ENCODE results near the gene DNAJB11. TPM values are rescaled to one million over a fixed set of nuclear protein-coding genes. Genes with fewer than 3 reads are reported as not detected.

Gene DNAJB11
- total RNA-seq, 1 experiment from 2014 or later, result 87.9 TPM

DNA sequence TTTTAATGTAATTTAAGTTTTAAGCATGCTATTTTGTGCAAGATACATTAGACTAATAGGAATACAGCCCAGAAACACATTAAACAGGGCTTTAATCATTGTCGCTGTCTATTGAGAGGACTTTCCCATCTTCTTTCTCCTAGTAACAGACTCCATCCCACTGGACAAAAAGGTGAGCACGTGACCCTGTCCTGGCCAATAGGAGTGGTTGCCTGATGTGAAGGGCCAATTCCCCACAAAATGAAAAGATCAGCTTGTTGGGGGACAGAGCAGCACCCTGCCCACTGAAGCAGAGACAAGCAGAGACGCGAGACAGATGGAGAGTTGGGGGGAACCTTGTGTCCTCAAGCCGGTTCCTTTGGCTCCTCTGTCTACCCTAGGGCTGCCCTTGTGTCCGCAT is 47.5 kb upstream of the DNAJB11 start:
- TF ChIP-seq TCF7L2 (IDR thresholded peaks at IDR 0.05; ENCODE audit: low read depth, low read length), result no peak
- no peak for TF ChIP-seq POLR2AphosphoS5 (IDR thresholded peaks at IDR 0.05; ENCODE audit: low read depth, low read length)
- TF ChIP-seq, protein P1, sequence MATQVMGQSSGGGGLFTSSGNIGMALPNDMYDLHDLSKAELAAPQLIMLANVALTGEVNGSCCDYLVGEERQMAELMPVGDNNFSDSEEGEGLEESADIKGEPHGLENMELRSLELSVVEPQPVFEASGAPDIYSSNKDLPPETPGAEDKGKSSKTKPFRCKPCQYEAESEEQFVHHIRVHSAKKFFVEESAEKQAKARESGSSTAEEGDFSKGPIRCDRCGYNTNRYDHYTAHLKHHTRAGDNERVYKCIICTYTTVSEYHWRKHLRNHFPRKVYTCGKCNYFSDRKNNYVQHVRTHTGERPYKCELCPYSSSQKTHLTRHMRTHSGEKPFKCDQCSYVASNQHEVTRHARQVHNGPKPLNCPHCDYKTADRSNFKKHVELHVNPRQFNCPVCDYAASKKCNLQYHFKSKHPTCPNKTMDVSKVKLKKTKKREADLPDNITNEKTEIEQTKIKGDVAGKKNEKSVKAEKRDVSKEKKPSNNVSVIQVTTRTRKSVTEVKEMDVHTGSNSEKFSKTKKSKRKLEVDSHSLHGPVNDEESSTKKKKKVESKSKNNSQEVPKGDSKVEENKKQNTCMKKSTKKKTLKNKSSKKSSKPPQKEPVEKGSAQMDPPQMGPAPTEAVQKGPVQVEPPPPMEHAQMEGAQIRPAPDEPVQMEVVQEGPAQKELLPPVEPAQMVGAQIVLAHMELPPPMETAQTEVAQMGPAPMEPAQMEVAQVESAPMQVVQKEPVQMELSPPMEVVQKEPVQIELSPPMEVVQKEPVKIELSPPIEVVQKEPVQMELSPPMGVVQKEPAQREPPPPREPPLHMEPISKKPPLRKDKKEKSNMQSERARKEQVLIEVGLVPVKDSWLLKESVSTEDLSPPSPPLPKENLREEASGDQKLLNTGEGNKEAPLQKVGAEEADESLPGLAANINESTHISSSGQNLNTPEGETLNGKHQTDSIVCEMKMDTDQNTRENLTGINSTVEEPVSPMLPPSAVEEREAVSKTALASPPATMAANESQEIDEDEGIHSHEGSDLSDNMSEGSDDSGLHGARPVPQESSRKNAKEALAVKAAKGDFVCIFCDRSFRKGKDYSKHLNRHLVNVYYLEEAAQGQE (IDR thresholded peaks at IDR 0.05; ENCODE audit: insufficient read depth in 1 of 2, low read depth in 2 of 2, low read length in 1 of 2), result no peak
- no peak for TF ChIP-seq SIN3A (IDR thresholded peaks at IDR 0.05; ENCODE audit: borderline replicate concordance, insufficient read depth, low read depth, low read length)
- TF ChIP-seq, protein P2, sequence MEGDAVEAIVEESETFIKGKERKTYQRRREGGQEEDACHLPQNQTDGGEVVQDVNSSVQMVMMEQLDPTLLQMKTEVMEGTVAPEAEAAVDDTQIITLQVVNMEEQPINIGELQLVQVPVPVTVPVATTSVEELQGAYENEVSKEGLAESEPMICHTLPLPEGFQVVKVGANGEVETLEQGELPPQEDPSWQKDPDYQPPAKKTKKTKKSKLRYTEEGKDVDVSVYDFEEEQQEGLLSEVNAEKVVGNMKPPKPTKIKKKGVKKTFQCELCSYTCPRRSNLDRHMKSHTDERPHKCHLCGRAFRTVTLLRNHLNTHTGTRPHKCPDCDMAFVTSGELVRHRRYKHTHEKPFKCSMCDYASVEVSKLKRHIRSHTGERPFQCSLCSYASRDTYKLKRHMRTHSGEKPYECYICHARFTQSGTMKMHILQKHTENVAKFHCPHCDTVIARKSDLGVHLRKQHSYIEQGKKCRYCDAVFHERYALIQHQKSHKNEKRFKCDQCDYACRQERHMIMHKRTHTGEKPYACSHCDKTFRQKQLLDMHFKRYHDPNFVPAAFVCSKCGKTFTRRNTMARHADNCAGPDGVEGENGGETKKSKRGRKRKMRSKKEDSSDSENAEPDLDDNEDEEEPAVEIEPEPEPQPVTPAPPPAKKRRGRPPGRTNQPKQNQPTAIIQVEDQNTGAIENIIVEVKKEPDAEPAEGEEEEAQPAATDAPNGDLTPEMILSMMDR (IDR thresholded peaks at IDR 0.05), result no peak
- DNase-seq (ENCODE audit: low read depth, low spot score) (no peak), ATAC-seq (no peak)
- CTCF ChIA-PET, result interaction anchor here (0.6 kb wide), 1 partner anchor 98 kb away, joined by 11 read pairs; no protein-coding TSS in a partner anchor
- H3K36me3 ChIP-seq (ENCODE audit: control insufficient read depth, insufficient read depth, low read length), result no peaks in the 10 kb centered on the region
- H3K4me3 ChIP-seq (ENCODE audit: low read depth in 2 of 2, low read length in 2 of 2), result no peak overlapping the region
- no peak overlapping the region for H3K27ac ChIP-seq (ENCODE audit: low read length)
- in situ Hi-C loops (cut with HindIII; ENCODE audit: low pct_unique_long_range_greater_than_20kb, low sequenced_read_pairs) (no loop called here), intact Hi-C loops (cut with micrococcal nuclease; ENCODE audit: unreplicated experiment) (no loop called here)
- peaks cover 17% of the 10 kb centered on the region for H3K27me3 ChIP-seq (ENCODE audit: control insufficient read depth, insufficient read depth, low read length)
- no TSS peak for BruUV-seq (replicated peaks)
- no peaks in the 10 kb centered on the region for H3K9me3 ChIP-seq (ENCODE audit: control insufficient read depth, insufficient read depth, low read depth, low read length)
- no peaks in the 10 kb centered on the region for H3K4me1 ChIP-seq (ENCODE audit: control insufficient read depth, insufficient read depth, low read length)
- POLR2A ChIA-PET, result no interaction called here

DNA sequence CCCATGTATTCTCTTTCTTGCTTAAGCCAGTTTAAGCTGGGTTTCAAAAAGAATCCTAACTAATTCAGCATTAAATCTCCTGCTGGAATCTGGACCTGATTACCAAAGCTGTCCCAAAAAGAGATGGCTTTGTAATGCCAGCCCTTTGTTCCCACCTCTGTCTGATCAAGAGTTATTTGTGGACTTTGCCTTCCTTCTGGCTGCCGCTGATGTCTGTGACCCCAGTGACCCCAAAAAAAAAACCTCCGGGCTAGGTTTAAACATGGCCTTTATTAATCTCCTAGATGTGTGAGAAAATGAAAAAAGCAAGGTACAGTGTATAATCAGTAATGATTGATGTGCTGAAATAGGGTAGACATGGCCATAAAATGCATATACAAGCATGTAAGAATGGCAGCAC is 47.1 kb upstream of the DNAJB11 start:
- Histone ChIP-seq H3K27me3 (ENCODE audit: control insufficient read depth, insufficient read depth, low read length) (peaks cover 15% of the 10 kb centered on the region), H3K4me1 (ENCODE audit: control insufficient read depth, insufficient read depth, low read length) (no peaks in the 10 kb centered on the region), H3K9me3 (ENCODE audit: control insufficient read depth, insufficient read depth, low read depth, low read length) (no peaks in the 10 kb centered on the region), H3K36me3 (ENCODE audit: control insufficient read depth, insufficient read depth, low read length) (no peaks in the 10 kb centered on the region), H3K27ac (ENCODE audit: low read length) (no peak overlapping the region), H3K4me3 (ENCODE audit: low read depth in 2 of 2, low read length in 2 of 2) (no peak overlapping the region)
- DNase-seq (ENCODE audit: low read depth, low spot score) (no peak), ATAC-seq (no peak)
- ChIA-PET CTCF (interaction anchor here (0.6 kb wide), 1 partner anchor 98 kb away, joined by 11 read pairs; no protein-coding TSS in a partner anchor), POLR2A (no interaction called here)
- TF ChIP-seq, protein P2 (IDR thresholded peaks at IDR 0.05), result no peak
- TF ChIP-seq, protein P1 (IDR thresholded peaks at IDR 0.05; ENCODE audit: insufficient read depth in 1 of 2, low read depth in 2 of 2, low read length in 1 of 2), result no peak
- no peak for TF ChIP-seq SIN3A (IDR thresholded peaks at IDR 0.05; ENCODE audit: borderline replicate concordance, insufficient read depth, low read depth, low read length)
- no peak for TF ChIP-seq POLR2AphosphoS5 (IDR thresholded peaks at IDR 0.05; ENCODE audit: low read depth, low read length)
- intact Hi-C loops (cut with micrococcal nuclease; ENCODE audit: unreplicated experiment), result no loop called here
- BruUV-seq (replicated peaks), result no TSS peak
- in situ Hi-C loops (cut with HindIII; ENCODE audit: low pct_unique_long_range_greater_than_20kb, low sequenced_read_pairs), result no loop called here
